HG03095 (cell line): ENCODE data around the gene SATB1.
"Not testable (repeated sequence)": the region's sequence is repeated elsewhere in the genome, so short reads cannot be mapped to it uniquely, and the experiment has no call there.

Experiments used
- ATAC-seq: cut with Tn5 transposase; IDR thresholded peaks from one replicate; pipeline ENCODE4 v1.9.1; 2021; ENCODE audit warnings: moderate library complexity; ENCODE audit not compliant: unreplicated experiment

The SATB1 gene

DNA sequence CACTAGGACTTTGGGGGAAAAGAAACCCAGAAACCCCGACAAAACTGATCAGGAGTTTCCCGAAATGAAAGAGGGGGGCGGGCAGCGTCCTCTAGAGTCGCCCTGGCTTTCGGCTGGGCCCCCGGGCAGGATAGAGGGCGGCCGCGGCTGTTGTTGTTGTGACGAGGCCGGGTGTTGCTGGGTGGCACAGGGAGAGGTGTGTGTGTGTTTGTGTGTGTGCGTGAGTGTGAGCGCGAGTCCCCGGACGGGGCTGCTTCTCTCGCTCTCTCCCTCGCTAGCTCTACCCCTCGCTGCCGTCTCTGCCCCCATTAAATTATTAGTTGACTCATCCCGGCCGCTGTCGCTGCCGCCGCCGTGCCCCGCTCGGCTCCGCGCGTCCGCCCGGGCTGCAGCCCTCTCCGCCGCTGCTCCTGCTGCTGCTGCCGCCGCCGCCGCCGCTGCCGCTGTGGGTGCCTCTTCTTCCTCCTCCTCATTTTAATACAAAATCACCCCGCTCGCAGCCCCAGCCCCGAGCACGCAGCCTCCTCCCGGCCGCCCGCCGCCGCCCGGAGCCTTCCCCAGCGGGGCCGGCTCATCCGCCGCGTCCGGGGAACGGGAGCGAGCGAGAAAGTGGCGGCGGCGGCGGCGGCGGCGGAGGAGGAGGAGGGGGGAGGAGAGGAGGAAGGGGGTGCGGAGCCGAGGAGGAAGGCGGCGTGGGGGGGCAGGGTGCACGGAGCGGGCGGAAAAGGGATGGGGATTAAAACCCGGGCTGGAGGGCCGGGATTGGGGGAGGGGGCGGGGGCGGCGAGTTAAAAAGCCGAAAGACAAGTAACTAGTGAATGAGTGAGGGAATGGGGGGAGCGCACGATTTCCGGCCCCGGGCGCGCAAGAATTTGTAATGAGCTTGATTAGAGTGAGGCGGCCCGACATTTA lies at the start of gene SATB1:
Gene SATB1, minus strand, starts transcription at position 611 of the 912 bp plus-strand sequence. CDS start 4,372 bp downstream, outside the sequence.
- peak; percentile 47 for ATAC-seq

DNA sequence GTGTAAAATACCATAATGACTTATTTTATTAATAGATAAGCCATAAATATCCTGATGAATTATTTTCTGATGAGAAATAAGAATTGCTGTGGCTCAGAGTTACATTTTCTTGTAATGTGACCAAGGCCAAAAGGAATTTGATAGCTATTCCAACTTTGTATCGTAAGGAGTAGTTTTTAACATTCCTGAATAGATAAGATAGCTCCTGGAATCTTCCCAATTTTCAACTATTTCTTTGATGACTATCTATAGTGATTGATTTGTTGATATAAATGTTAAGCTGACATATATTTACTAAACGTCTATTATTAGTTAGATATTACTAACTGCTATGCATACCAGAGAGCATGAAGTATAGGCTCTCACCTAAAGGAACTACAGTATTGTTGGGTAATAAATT lies 49.1 kb upstream of the SATB1 start:
- ATAC-seq, result no peak

DNA sequence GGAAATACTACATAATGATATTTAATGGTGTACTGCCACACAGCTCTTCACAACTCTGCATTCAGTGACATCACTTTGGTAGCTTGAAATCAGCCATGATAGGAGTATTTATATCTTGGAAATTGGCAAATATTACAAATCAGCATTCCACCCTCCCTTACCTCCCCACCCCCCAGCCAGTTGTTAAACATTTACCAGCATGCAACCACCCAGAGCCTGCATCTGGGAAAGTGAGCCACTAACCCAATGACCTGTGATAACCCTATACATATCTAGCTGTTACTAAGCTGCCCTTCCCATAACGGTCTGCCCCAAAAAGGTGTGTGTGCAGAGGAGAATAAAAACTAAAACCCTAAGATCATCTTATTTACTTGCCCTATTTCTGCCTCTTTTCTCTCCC lies 44.6 kb upstream of the SATB1 start:
- no peak for ATAC-seq

DNA sequence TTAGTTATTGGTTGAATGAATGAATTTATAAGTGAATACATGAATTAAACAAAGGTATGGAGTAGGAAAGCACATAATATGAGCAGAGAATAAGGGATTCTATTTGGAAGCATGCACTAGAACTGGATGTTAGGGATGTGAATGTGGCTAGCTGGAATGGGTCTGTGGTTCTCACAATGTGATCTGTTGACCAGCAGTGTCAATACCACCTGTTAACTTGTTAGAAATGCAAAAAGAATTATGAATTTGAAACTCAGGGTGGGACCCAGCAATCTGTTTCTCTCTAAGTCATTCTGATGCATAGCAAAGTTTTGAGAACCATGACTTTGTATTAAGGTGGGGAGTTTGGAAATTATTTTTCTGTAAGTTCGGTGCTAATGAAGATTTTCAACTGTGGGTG lies 41.0 kb upstream of the SATB1 start:
- ATAC-seq, result no peak

DNA sequence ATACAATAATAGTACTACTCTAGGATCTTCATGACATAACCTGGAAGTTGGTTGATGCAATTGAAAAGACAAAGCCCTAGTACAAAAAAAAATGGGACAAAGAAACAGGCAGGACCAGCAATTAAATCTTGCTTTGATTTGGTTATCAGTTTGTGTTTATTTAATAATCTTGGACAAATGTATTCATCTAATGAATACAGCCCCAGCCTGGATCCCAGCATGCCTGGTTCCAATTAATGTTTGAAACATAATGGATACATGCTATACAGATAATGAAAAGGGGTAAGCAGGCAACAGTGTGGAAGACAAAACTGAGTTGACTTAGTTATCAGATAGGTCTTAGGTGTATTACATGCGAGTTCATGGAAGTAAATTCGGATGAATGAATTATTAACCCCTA lies 29.6 kb upstream of the SATB1 start:
- no peak for ATAC-seq

DNA sequence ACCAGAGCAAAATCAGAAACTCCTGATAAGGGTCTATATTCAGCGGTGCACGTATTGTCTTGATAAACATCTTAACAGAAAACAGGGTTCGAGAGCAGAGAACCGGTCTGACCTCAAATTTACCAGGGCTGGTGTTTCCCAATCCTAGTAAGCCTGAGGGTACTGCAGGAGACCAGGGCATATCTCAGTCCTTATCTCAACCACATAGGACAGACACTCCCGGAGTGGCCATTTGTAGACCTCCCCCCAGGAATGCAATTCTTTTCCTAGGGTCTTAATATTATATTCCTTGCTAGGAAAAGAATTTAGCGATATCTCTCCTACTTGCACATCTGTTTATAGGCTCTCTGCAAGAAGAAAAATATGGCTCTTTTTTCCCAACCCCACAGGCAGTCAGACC lies 24.5 kb upstream of the SATB1 start:
- ATAC-seq, result not testable (repeated sequence)

DNA sequence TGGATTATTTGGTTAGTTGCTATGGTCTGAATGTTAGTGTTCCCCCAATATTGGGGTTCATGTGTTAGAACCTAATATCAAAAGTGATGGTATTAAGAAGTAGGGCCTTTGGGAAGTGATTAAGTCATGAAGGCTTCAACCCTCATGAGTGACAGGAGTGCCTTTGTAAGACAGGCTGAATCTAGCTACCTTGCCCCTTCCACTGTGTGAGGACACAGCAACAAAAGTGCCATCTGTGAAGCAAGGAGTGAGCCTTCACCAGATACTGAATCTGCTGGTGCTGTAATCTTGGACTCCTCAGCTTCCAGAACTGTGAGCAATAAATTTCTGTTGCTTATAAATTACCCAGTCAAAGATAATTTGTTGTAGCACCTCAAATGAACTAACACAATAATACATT lies 22.6 kb upstream of the SATB1 start:
- no peak for ATAC-seq

DNA sequence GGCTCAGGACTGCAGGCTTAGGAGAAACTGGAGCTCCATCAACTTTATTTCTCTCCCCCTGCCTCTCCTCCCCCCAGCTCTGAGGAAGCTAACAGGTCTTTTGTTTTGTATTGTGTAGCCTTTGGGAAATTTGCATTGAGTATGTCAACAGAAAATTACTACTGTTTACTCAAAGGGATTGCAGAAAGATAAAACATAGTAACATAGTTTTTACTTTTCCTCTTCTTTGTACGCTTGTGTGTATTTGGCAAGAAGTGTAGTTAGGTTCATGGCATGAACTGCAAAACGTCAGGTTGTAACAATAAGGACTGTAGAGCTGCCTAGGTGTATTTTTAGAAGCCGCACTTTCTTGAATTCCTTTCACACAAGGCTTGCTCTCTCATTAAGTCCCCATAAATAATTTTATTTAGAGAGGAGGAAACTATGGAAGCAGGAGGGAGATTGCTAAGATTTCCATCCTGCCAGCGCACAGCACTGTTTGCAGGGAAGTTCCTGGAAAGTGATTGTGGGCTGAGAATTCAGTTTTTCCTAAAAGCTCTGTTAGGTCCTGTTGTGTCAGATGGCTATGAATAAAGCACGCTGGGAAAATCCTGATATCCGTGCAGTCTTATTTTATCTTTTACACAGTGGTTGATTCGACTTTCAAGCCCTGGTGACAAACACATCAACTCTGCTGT lies 21.1 kb upstream of the SATB1 start:
- ATAC-seq, result no peak

DNA sequence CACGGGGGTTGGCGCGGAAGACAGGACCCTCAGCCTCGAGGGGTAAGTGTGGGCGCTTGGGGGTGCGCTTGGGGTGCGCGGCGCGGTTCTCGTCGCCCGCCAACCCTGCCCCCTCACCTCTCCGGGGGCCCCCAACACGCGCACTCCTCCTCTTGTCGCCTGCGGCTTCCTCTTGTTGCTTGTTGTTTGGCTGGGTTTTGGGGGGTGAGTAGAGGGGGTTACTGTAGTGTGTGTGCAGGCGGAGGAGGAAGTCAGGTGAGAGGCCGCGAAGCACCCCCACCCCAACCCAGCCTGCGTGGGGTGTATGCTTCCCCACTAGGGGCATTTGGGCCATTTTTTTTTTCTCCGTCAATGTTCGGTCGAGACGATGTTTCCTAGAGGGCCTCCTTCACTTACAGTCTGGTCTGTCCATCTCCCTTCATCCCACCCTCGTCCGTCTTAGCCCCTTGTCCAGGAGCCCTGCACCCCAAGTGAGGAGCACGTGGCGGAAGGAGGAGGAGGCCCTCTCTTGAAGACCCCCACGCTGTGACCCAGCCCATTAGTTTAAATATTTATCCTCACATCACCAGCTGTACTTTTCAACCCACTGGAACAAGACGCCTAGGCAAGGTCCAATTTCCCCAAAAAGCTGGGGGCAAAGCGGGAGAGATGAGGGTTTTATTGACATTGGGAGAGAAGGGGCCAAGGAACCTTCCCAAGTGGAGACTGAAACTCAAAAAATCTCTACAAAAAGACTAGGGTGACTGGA lies 20.4 kb upstream of the SATB1 start:
- peak; percentile 11 for ATAC-seq

DNA sequence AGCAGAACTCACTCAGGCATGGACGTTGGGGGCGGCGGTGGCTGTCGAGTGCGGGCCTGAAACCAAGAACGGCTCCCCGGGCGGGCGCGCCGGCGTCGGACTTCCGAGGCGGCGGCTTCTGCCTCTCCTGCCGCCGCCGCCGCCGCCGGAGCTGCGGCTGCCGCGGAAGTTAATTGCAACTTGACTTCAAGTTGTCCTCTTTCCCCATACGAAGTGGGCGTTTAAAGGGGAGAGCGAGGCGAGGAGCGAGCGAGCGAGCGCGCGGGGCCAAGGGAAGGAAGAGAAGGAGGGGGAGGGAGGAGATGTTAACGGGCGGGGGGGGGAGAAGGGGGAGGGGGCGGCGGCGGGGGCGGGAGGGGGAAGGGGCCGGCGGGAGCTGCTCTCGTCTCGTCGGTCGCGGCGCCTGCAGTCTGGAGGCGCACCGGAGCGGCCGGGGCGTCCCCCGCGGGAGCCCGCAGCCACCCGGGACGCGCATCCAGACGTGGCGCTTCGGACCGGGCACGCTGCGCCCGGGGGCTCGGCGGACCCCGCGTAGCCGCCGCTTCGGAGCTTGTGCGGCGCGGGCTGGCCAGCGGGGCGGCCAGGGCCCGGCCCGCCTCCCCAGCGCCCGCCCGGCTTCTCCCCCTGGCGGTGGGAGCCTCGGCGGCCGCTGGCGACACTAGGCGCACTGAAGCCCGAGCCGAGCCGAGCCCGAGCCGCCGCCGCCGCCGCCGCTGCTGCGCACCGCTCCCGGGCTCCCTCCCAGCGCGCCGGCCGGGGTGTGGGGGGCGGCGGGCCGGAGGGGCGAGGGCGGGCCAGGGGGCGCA lies 19.7 kb upstream of the SATB1 start:
- peak; percentile 79 for ATAC-seq

DNA sequence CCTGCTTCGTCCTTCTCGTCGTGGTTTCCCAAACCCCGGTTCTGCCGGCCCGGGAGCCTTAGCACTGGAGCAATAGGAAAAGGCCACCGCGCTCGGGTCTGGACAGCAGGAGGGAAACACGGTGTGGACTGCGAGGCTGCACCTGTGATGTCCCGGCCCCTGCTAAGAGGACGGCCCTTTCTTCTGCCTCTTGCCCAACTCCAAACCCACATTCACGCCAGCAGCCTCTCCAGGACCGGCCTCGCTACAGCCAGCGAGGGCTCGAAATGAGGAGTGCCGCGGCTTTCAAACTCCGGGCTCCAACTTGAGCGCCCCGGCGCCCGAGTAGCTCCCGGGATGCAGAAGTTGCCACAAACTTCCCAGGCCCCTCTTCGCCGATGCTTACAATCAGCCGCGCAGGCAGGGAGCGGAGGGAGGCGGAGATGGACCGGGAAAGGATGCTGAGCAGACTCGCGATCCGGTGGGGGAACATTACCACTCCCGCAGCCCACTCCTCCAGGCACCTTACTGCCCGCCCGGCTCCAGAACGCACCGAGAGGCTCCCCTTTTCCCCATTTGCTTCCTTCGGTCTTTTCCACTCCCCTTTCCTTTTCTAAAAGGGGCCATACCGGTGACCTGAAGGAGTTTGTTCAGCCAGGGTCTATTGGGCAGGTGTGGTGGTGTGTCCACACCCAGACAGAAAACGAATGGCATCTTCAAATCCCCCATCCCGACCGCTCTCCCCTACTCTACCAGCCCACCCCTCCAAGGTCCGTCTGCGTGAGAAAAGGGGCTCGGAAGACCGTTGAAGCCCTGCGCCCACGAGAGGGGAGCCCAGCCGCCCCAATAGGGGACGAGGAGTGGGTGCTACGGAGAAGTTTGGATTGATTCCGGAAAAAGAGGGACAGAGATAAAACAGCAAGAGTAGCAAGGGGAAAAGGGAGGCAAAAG lies 18.8 kb upstream of the SATB1 start:
- no peak for ATAC-seq

DNA sequence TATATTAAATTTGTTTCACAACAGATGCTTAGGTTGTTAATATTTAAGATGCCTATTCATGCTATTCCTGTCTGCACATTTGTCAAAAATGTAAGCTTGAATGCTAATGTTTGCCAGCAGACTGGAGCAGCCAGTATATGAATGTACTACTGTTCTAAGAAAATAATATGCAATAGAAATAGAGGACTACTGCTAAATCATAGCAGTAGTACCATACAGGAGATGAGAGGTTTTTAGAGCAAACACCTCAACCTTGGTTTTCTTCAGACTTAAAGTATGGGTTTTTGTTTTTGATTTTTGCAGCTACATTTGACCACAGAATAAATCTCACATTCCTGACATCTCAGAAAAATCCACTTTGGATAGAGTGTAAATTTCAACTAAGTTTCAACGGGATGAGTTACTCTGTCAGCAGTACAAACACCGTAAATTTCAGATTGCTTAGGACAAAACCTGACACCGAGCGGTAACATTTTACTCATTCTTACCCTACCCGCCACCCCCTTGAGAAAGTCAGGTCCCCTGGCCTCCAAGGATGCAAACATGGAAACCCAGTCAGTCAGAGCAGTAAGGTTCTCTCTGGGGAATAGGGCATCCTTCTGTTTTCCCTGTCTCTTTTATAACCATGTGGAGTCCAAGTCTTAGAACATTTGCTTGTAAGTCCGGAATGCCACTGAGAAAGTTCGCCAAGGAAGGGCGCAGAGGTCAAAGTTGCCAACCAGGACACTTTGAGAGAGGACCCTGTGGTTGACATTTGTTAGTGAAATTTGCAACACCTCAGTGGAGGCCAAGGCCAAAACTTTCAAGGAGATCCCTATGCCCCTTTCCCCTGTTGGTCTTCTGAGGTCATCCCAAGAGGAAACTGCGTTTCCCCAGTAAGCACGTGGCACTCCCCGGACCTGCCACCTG lies 17.9 kb upstream of the SATB1 start:
- ATAC-seq, result no peak

DNA sequence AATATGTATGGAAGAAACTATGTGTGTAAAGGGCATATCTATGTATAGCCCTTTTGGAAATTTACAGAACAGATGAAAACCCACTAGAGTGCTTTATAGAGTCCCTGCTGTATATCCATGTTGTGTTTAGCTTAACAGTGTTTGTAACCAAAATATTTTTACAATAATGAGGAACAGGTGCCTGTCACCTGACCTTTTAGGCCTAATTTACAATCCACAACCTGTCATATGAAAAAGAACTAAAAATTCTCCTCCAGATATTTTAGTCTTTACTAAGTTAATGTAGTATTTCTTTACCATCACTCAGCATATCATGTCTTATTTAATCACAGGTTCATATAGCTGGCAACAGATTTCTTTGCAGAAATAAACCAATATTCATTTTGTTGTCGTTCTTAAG lies 16.4 kb upstream of the SATB1 start:
- ATAC-seq, result no peak

DNA sequence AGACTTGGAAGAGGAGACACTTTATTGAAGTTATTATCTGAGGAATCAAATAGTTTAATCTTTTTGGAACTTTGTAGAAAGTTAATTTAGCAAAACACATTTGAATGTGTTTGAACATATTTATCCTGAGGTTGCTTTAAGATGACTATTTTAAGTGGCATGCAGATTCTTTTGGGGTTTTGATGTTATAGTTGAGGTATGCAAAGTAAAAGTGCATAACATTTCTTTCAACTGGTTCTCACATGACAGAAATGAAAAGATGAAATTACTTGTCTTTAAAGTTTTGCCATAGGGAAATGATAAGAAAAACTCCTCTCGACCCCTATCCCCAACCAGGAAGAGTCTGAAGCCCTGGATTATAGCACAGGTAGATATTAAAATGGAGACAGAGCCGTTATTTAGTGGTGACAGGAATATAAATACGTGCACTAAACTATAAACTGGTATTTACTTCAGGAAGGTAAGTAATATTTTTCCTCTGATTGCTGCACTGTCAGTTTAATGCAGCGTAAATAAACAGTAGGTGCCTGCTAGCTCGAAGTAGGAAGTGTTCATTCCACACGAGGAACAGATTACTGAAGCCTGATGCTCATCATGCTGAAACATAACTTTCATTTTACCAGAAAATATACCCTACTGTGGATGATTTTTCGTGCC lies 15.1 kb upstream of the SATB1 start:
- ATAC-seq, result no peak

DNA sequence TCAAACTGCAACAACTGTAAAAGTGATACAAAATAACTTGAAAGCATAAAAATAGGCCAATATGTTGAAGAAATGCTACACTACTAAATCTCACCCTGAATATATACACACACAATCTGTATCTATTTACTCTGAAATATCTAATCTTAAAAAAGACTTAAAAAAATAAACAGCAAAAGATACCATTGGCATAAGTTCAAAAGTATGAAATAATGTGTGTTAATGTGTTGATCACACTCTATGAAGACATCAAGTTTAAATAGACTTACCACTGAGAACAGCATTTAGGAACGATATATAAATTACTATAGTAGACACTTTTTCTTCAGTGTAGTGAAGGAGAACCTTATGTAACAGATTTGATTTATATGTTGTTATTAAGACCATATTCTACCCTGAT lies 14.1 kb upstream of the SATB1 start:
- ATAC-seq, result no peak

DNA sequence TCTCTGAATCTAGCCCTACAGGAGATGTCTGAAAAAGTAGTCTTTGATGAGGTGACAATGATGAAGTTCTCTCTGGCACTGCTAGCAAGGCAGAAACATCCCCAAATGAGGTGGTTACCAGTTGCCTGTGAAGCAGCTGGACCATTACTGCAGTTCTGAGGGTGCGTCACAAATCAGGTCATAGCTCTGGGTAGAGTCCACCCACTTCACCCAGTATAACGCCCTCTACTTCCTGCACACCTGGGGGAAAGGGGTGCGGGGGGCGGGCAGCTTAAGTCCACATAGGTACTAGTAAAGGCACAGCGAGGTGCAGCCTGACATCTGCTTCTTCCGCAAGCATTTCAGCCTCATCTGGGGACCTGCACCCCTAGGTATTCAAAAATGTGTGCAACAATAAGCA lies 13.4 kb upstream of the SATB1 start:
- no peak for ATAC-seq

DNA sequence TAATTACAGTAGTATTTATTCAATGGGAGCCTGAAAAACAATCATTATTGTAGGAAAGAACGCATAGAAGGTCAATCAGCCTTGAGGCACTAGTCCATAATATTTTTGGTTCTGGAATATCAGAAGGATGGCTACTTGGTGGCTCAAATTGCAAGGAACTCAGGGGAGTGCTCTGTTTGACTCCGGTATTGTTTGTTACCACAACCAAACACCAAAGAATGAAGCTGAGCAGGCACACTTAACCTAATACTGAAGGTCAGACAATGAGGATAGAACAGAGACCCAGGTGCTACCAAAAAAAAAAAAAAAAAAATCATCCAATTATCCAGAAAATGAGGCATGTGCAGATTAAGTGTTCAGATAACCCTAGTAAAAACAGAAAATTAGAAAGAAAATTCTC lies 11.1 kb upstream of the SATB1 start:
- ATAC-seq, result no peak

DNA sequence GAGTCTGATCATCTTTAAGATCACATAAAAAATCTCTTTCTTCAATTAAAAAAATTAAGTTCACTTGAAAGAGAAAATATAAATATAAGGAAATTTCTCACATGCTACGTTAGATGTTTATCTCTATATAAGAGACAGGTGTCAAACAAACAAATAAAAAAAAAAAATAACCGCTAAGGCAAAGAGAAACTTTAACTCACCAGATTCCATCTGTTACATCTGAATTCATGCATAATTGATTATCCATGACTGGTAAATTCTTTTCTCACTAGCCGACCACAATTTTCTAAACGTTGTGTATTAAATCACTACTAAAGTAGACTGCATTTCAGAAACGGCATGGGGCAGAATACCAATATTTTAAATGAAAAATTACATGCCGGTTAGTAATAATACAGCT lies 9.6 kb upstream of the SATB1 start:
- ATAC-seq, result no peak
